GM12892 (cell line): Measurements from ENCODE around the gene BNIP3.
"Not testable (repeated sequence)": the region's sequence is repeated elsewhere in the genome, so short reads cannot be mapped to it uniquely, and the experiment has no call there.

Experiments
- DNase-seq: peaks from one replicate; pipeline ENCODE4 v3.0.0; 2011; ENCODE audit not compliant: insufficient read length
- FAIRE-seq: peaks from 2 replicates; lab custom pipeline; 2011; peaks lifted over from hg19 to GRCh38; lab: Jason Lieb, UNC
- POLR2A ChIP-seq: IDR thresholded peaks from 2 replicates; pipeline ENCODE4 v1.6.1; 2011; ENCODE audit warnings: low read depth, low read length, control low read depth
- POLR2AphosphoS5 ChIP-seq: IDR thresholded peaks from 2 replicates; pipeline ENCODE4 v1.6.1; 2011; ENCODE audit warnings: low read depth, low read length, control low read depth
- TAF1 ChIP-seq: IDR thresholded peaks from 2 replicates; pipeline ENCODE4 v1.6.1; 2011; ENCODE audit warnings: low read depth, mild to moderate bottlenecking, control low read depth, low read length, borderline replicate concordance

BNIP3 gene

GRCh38 chr10:131920693-131921092 lies 61.0 kb downstream of the BNIP3 start:
- FAIRE-seq = no peak

GRCh38 chr10:131920151-131920550 lies 61.6 kb downstream of the BNIP3 start:
- DNase-seq (no peak), FAIRE-seq (no peak)
- TF ChIP-seq POLR2A = no peak
- no peak for TF ChIP-seq TAF1
- TF ChIP-seq POLR2AphosphoS5 = no peak

More at GRCh38 chr10:131920693-131921092, 61.0 kb downstream of the BNIP3 start:
- DNase-seq = no peak
- no peak for TF ChIP-seq TAF1
- TF ChIP-seq POLR2A = no peak
- no peak for TF ChIP-seq POLR2AphosphoS5

DNA sequence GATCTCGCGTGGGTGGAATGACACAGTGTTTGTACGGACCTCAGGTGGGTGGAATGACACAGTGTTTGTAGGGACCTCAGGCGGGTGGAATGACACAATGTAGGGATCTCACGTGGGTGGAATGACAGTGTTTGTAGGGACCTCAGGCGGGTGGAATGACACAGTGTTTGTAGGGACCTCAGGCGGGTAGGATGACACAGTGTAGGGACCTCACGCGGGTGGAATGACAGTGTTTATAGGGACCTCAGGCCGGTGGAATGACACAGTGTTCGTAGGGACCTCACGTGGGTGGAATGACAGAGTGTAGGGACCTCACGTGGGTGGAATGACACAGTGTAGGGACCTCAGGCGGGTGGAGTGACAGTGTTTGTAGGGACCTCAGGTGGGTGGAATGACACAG lies 62.3 kb downstream of the BNIP3 start:
- DNase-seq, FAIRE-seq: not testable (repeated sequence)
